Left colon (tissue), 2 donors: ENCODE data around the gene ROR2. TPM values are rescaled to one million over a fixed set of nuclear protein-coding genes. Genes with fewer than 3 reads are reported as not detected.
"Not testable (repeated sequence)": the region's sequence is repeated elsewhere in the genome, so short reads cannot be mapped to it uniquely, and the experiment has no call there.

ENCODE experiments used
- ATAC-seq: fragments of 200-7000 bp; cut with Tn5 transposase; one replicate; pipeline ENCODE4 v1.9.1; 2020; ENCODE audit warnings: mild to moderate bottlenecking, moderate library complexity
- DNase-seq, 2 donors: peaks; one replicate each; pipeline ENCODE4 v3.0.0-alpha.2; 2020
- intact Hi-C, 2 donors: fragments of 100-400 bp; cut with DNase I in 1 of 2; cut with micrococcal nuclease in 1 of 2; formaldehyde crosslinking; loops; one replicate each; pipeline versions ENCODE4 v1.11.2 to v1.14.0; 2022; cut with DNase I, micrococcal nuclease
- total RNA-seq, 2 donors: library from RNA; stranded (reverse); fragmentation: NEBNext Ultra II Directional; extraction: Animal tissue kit (Norgen Biotek cat#: 25700); gene quantifications; one replicate each; pipeline ENCODE4 v1.2.1, GENCODE V29; 2021
- donor health status: DM: no; HTN: no; CAD: no.
- donor health status: DM: yes; HTN: yes; CAD: no.

ROR2 gene
- total RNA-seq, 2 donors from 2014 or later, result 6.2 to 8.3 TPM

DNA sequence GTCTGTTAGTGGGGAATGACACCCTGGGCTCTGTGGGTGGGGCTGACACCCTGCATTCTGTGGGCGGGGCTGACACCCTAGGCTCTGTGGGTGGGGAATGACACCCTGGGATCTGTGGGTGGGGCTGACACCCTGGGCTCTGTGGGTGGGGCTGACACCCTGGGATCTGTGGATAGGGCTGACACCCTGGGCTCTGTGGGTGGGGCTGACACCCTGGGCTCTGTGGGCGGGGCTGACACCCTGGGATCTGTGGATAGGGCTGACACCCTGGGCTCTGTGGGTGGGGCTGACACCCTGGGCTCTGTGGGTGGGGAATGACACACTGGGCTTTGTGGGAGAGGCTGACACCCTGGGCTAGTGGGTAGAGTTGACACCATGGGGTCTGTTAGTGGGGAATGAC, 152.5 kb downstream of the ROR2 start:
- DNase-seq, ATAC-seq, intact Hi-C loops: not testable (repeated sequence)

DNA sequence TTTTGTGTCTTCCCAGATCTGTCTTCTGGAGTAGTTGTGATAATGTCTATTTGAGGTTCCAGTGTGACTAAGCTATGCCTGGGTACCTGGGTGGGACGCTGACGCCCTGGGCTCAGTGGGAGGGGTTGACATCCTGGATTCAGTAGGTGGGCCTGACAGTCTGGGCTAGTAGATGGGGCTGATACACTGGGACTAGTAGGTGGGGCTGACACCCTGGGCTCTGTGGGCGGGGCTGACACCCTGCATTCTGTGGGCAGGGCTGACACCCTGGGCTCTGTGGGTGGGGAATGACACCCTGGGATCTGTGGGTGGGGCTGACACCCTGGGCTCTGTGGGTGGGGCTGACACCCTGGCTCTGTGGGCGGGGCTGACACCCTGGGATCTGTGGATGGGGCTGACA, 153.5 kb downstream of the ROR2 start:
- DNase-seq (peak; percentile 67 to 79), ATAC-seq (peak; percentile 77)
- intact Hi-C loops, result not testable (repeated sequence)

DNA sequence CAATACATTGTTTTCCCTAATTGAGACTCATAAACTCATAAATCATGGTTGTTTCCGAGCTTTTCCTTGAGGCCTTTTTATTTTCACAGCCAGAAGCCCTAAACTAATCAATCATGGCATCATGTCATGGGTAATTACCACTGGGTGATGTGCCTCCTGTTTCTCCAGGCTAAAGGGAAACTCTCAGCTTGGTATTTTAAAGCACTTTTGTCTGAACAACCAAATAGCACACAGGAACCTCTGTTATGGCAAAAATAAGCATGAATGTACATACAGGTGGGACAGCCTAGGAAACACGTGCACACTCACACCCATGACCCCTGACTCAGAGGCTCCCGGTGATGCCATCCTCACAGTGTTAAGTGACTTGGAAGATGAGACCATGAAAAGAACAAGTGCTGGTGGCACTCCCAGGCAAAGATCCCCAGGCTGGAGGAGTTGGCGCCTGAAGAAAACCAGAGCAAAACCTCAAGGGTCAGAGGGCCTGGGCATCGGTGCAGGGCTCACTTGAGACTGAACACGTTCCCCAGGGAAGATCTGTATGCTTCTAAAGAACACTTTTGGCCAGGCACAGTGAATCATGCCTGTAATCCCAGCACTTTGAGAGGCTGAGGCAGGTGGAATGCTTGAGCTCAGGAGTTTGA, 154.3 kb downstream of the ROR2 start:
- no peak for DNase-seq
- peak; percentile 70 for ATAC-seq
- intact Hi-C loops, result no loop called here

DNA sequence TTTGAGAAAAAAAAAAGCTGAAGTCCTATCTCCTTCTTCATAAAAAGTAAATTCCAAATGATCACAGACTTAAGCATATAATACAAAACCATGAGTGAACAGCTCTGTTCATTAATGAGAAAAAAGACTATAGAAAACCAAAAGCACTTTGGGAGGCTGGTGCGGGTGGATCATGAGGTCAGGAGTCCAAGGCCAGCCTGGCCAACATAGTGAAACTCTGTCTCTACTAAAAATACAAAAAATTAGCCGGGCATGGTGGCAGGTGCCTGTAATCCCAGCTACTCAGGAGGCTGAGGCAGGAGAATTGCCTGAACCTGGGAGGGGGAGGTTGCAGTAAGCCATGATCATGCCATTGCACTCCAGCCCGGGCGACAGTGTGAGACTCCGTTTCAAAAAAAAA, 156.7 kb downstream of the ROR2 start:
- DNase-seq, intact Hi-C loops, ATAC-seq: not testable (repeated sequence)

DNA sequence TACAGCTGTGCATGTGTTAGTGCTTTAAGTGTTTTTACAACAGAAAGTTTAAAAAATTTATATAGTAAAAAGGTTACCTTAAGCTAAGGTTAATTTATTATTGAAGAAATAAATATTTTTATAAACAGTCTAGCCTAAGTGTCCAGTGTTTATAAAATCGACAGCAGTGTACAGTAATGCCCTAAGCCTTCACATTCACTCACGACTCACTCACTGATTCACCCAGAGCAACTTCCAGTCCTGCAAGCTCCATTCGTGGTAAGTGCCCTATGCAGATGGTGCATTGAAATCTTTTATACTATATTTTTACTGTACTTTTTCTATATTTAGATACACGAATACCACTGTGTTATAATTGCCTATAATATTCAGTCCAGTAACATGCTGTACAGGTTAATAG, 159.1 kb downstream of the ROR2 start:
- ATAC-seq (no peak), DNase-seq (no peak)
- intact Hi-C loops, result no loop called here

DNA sequence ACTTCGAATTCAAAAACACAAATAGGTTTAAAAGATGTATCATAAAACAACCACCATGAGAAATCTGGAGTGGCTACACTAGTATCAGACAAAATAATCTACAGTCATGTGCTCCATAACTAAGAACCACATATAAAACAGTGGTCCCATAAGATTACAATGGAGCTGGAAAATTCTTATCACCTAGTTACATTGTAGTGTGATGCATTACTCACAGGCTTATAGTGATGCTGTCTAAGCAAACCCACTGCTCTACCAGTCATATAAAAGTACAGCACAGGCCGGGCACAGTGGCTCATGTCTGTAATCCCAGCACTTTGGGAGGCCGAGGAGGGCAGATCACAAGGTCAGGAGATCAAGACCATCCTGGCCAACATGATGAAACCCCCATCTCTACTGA, 160.1 kb downstream of the ROR2 start:
- ATAC-seq, result no peak
- DNase-seq, result no peak
- intact Hi-C loops, result no loop called here

DNA sequence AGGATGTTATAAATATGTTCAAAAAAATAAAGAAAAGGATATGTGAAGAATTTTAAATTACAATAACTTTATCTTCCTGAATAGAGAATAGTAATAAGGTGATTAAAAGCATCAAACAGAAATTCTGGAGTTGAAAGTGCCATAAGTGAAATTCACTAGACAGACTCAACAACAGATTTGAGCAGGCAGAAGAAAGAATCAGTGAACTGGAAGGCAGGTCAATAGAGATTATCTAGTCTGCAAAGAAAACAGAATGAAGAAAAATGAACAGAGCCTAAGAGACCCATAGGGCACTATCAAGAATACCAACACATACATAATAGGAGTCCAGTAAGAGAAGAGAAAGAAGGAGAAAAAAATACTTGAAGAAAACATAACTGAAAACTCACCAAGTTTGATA, 162.1 kb downstream of the ROR2 start:
- ATAC-seq (no peak), DNase-seq (no peak)

DNA sequence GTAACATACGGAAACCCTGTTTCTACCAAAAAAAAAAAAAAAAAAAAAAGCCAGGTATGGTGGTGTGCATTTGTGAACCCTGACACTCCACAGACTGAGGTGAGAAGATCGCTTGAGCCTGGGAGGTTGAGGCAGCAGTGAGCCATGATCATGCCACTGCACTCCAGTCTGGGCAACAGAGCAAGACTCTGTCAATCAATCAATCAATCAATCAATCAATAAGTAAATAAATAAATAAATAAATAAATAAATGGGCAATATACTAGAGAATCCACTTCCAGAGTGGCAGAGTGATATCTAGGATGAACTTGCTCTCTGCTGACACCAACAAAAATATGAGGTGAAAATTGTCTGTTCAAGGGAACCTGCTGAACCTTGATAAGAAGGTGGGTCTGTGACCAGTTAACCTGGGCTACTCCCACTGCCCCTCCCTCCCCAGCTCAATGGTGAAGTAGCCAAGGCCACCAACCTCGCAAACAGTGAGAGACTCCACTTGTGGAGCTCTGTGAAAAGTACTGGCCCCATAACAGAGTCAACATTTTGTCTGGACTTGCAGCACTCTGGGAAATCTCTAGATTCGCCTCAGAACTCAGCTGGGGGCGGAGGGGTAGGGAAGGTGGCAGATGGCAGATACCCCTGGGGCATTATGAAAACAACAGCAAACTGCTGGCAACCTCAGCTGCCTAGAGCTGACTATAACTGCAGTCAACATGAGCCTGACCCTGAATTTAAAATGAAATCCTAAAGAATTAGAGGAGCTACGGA, 163.7 kb downstream of the ROR2 start:
- intact Hi-C loops, result no loop called here
- ATAC-seq (peak; percentile 31), DNase-seq (no peak)

More for the DNA sequence above, 162.1 kb downstream of the ROR2 start:
- intact Hi-C loops, result no loop called here

DNA sequence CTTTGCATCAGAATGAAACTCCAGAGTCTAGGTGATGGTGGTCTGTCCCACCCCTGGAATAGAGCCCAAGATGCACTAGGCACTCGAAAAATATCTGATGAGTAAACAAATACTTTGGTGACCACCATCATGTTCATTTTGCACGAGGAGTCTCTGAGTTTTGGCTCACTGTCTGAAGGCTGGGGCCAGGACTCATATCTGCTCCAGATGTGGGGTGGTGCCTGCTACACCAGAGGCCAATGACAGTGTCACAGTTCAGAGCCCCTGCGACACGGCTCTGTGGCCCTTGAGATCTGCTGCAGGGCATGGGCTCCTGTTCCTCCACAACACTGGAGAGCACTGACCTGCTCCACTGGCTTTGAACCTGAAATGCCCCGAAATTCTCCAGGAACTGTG, 164.6 kb downstream of the ROR2 start:
- ATAC-seq (no peak), DNase-seq (no peak)
- intact Hi-C loops, result no loop called here

DNA sequence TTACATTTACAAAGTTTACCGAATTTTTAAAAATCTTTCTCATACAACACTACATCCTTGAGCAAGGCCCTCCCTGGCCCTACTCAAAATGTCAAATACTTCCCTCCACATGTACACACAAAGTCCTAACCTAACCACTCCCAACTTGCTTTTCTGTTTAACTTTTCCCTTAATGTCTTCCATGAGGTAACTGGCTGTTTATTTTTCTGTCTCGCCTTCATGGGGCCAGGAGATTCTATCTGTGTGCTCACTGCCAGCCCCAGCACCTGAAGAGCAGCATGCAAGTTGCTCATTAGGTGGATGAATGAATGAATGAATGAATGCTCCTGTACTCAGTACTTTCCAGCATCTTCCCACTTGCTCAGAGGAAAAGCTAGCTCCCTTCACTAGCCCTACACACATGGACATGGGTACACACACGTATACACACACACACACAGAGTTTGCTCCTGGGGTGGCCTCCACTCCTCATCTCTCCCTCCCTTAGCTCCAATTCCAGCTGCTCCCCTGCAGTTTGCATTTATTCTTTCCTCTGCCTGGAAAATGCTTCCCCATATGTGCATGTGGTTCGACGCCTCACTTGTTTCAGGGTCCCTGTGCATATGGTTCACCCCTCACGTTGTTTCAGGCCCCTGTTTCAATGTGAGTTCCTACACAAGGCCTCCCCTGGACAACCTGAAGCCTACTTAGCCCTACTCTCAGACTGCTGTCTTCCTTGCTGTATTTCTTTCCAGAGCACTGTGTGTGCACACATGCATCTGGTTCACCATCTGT, 165.2 kb downstream of the ROR2 start:
- ATAC-seq (peak; percentile 26), DNase-seq (no peak)
- intact Hi-C loops, result no loop called here

DNA sequence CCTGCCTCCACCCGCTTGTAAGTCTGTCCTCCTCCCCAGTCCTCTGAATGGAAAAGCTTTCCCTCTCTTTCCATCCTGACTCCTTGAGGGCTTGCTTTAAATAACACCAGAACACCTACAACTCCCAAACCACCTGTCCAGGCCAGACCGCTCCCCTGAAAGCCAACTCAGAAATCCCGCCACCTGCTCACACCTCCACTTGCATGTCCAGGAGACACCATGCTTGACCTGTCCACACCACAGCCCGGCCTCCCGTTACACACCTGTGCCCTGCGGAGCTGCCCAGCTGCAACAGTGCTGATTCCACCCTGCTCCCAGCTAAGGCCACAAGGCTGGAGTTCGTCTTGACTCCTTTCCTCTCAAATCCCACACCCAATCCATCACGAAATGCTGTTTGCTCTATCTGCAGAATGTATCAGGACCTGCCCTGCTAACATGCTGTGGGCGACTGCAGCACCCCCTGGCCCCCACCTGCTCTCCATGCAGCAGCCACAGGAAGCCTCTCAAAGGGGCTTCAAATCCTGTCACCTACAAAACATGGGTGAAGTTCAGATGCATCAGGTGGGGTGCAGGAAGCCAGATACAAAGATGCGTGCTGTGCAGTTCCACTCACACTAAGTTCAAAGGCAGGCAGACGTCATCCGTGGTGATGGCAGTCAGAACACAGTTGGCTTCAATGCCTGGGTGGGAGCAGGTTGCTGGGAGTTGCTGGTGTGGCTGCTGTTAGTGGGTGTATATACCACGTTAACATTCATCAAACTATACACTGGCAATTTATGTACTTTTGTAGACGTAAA, 166.0 kb downstream of the ROR2 start:
- ATAC-seq, result no peak
- intact Hi-C loops, result no loop called here
- DNase-seq, result no peak

DNA sequence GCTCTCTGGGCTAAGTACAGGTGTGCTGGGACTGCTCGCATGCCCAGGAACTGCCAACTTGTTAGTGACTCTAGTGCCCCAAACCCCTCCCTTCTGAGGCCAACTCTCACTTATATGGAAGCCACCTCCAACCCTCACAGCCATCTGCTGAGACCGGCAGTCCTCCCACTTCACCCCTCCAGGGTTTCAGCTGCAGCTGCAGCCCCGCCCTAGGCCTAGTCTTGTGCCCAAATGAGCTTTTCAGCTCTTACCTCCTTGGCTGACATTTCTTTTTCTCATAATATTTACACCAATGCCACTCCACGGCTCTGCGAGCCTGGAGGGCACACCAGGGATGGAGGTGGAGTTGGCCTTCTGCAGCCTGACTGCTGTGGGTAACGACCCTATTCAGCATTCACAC, 166.6 kb downstream of the ROR2 start:
- ATAC-seq (no peak), DNase-seq (no peak)
- intact Hi-C loops, result no loop called here

DNA sequence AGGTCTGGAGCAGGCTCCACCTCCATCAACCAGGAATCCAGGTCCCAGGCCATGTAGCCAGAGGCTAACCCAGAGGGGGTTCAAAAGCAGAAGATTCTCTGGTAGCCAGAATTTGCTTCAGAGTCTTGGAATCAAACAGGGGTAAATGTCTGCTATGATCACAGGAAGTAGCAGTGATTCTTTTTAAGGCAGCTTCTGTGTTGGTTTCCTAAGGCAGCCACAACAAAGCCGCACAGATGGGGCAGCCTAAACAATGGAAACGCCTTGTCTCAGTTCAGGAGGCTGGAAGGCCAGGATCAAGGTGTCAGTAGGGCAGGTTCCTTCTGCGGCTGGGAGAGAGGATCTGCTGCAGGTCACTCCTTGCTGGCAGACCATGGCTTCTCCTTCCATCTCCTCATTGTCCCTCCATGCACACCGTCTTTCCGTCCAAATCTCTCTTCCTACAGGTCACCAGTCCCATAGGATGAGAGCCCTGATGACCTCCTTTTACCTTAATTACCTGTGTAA, 167.3 kb downstream of the ROR2 start:
- DNase-seq (no peak), ATAC-seq (no peak)
- intact Hi-C loops, result no loop called here

DNA sequence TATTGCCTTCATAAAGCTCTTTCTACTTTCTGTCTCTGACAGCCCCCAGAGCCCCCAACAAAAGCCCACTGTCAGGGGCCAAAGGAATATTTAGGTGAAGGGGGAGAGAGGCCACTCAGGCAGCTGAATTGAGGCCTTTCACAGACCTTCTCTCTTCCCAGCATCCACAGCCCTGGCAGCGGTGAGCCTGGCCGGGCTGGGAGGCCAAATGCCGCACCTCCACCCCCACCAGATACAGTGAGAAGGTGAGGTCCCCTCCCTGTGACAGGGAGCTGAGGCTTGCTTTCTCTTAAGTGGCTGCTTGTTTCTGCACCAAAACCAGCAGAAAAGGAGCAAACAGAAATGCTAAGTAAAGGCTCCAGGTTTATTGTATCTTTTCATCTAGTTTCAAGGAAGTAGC, 168.1 kb downstream of the ROR2 start:
- ATAC-seq (no peak), DNase-seq (no peak)
- intact Hi-C loops, result no loop called here

DNA sequence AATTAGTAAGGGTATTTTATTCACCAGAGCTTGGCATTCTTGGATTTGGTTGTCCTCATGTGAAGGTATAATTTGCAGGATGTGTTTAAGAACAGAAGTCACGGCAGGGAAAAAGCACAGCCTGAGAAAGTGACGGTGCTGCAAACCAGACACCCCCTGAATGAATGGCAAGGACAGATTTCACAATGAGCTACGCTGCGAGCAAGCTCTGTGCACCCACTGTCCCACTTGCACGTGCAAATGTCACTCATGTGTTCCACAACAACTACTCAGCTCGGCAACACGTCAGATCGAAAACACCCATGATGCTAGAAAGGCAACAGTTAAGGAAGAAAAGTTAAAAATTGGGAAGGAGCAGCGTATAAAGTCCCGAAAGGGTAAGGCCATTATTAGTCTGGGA, 168.9 kb downstream of the ROR2 start:
- DNase-seq, result no peak
- no peak for ATAC-seq
- intact Hi-C loops, result no loop called here

DNA sequence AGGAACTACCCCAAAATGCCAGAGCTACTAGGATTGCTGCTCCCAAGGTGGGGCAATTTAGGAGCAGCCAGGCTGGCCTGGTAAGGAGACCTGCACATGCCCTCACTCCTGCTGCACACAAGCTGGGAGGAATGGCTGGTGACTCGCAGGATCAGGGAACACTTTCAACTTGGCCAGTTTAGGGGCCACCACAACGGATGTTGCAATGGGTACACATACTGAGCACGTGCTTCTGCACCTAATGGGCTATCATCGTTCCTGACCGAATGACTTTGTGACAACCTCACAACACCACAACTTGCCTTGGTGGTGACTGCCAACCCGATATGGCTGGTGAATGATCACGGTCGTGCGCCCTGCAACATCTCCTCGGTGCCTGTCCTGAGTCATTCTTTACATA, 172.0 kb downstream of the ROR2 start:
- DNase-seq (no peak), ATAC-seq (no peak)
- intact Hi-C loops, result loop anchor here in 1 of 2 donors (10.0 kb wide), 1 partner anchor 167 kb away; no protein-coding TSS in a partner anchor

DNA sequence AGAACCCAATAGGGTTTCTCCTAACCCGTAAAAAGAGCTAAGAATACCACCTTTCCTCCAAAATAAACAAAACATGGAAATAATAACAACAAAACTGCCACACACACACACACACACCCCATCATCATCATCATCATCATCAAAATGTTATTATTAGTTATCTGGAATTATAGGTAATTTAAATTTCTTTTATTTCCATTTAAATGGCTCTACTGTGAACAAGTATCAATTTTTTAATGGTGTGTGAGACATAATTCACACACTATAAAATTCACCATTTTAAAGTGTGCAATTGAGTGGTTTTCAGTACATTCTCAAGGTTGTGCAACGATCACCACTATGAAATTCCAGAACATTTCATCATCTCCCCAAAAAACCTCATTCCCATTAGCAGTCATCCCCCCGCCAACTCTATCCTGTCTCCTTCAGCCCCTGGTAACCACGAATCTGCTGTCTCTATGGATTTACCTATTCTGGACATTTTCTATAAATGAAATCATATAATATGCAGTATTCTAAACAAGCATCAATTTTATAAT, 172.7 kb downstream of the ROR2 start:
- ATAC-seq, result no peak
- intact Hi-C loops, result loop anchor here in 1 of 2 donors (10.0 kb wide), 1 partner anchor 167 kb away; no protein-coding TSS in a partner anchor
- no peak for DNase-seq
